CD4-positive, alpha-beta memory T cell (primary cell): ENCODE measurements around the gene ABCF2. TPM values are rescaled to one million over a fixed set of nuclear protein-coding genes. Genes with fewer than 3 reads are reported as not detected.

Experiments used
- CTCF ChIA-PET: fragments of 350-600 bp; sonication (Branson Sonifier 250); formaldehyde crosslinking; loops from one replicate; lab custom pipeline; 2021; ENCODE audit warnings: inconsistent platforms; ENCODE audit not compliant: partially characterized antibody; lab: Charles Lee
- POLR2A ChIA-PET: fragments of 350-600 bp; sonication (Branson Sonifier 250); formaldehyde crosslinking; loops from one replicate; lab custom pipeline; 2021; ENCODE audit not compliant: partially characterized antibody; lab: Charles Lee
- DNase-seq, 5 donors: peaks; one replicate each; pipeline versions ENCODE4 v3.0.0 to v3.0.0-alpha.2; 2020 to 2022; ENCODE audit warnings: mixed read lengths in 1 of 5
- H3K27ac ChIP-seq: one replicate; pipeline ENCODE4 v1.7.0; 2013; ENCODE audit warnings: low read depth, low read length
- H3K27me3 ChIP-seq: 2 replicates; pipeline ENCODE4 v1.7.0; 2013; ENCODE audit warnings: mild to moderate bottlenecking, low read length, moderate library complexity; ENCODE audit not compliant: insufficient read depth
- H3K36me3 ChIP-seq: 2 replicates; pipeline ENCODE4 v1.7.0; 2013; ENCODE audit warnings: mild to moderate bottlenecking, low read length, moderate library complexity; ENCODE audit not compliant: insufficient read depth
- H3K4me1 ChIP-seq: 2 replicates; pipeline ENCODE4 v1.7.0; 2013; ENCODE audit warnings: mild to moderate bottlenecking, low read length, moderate library complexity; ENCODE audit not compliant: insufficient read depth
- H3K4me3 ChIP-seq, 2 donors: one replicate each; pipeline ENCODE4 v1.7.0; 2013; ENCODE audit warnings: low read length in 2 of 2, mild to moderate bottlenecking in 1 of 2
- H3K9me3 ChIP-seq, 2 donors: one replicate each; pipeline ENCODE4 v1.7.0; 2013; ENCODE audit warnings: low read length in 2 of 2, control low read depth in 1 of 2; ENCODE audit not compliant: control insufficient read depth in 1 of 2
- H3K27ac Mint-ChIP-seq, 7 donors: one replicate each; pipeline ENCODE4 v1.8.0; 2020 to 2021; ENCODE audit warnings: mixed read lengths in 7 of 7, mild to moderate bottlenecking in 6 of 7, inconsistent platforms in 3 of 7, moderate library complexity in 3 of 7
- H3K27me3 Mint-ChIP-seq, 2 donors: one replicate each; pipeline ENCODE4 v1.8.0; 2020 to 2021; ENCODE audit warnings: mixed read lengths in 2 of 2
- H3K36me3 Mint-ChIP-seq, 2 donors: one replicate each; pipeline ENCODE4 v1.8.0; 2020 to 2021; ENCODE audit warnings: mixed read lengths in 2 of 2, inconsistent platforms in 1 of 2, mild to moderate bottlenecking in 1 of 2
- H3K4me1 Mint-ChIP-seq, 4 donors: one replicate each; pipeline ENCODE4 v1.8.0; 2020 to 2021; ENCODE audit warnings: mixed read lengths in 4 of 4, mild to moderate bottlenecking in 1 of 4
- H3K4me3 Mint-ChIP-seq, 8 donors: one replicate each; pipeline ENCODE4 v1.8.0; 2020 to 2021; ENCODE audit warnings: mixed read lengths in 8 of 8, mild to moderate bottlenecking in 7 of 8, moderate library complexity in 6 of 8, inconsistent platforms in 3 of 8
- H3K9me3 Mint-ChIP-seq, 8 donors: one replicate each; pipeline ENCODE4 v1.8.0; 2020 to 2021; ENCODE audit warnings: mixed read lengths in 8 of 8, mild to moderate bottlenecking in 5 of 8, inconsistent platforms in 3 of 8, moderate library complexity in 1 of 8
- intact Hi-C: fragments of 100-400 bp; cut with micrococcal nuclease; formaldehyde crosslinking; loops from one replicate; pipeline ENCODE4 v1.15.1; 2023
- polyA plus RNA-seq, 2 donors: library from polyadenylated mRNA; unstranded; fragments of 300-500 nt; fragmentation: Illumina TruSeq; gene quantifications; one replicate each; pipeline ENCODE4 v1.2.3, GENCODE V29; 2021
- total RNA-seq, 2 experiments: library from RNA; stranded (reverse); gene quantifications; one replicate each; pipeline ENCODE4 v1.2.3, GENCODE V29; 2021

ABCF2 gene
- total and polyA plus RNA-seq, 4 experiments from 2014 or later: 31.4 to 37.3 (median 34.4) TPM

GRCh38 chr7:151238190-151238810 is 11.3 kb upstream of the ABCF2 start:
- no peak overlapping the region for H3K27ac Mint-ChIP-seq
- intact Hi-C loops: no loop called here
- no peak for DNase-seq
- peaks cover 11 to 19% of the 10 kb centered on the region in 2 donors for H3K36me3 Mint-ChIP-seq
- H3K4me3 Mint-ChIP-seq: no peak overlapping the region
- Histone ChIP-seq H3K9me3 (no peaks in the 10 kb centered on the region), H3K4me3 (no peak overlapping the region), H3K27ac (no peak overlapping the region), H3K4me1 (peaks cover 25% of the 10 kb centered on the region), H3K27me3 (no peaks in the 10 kb centered on the region), H3K36me3 (peaks cover 29% of the 10 kb centered on the region)
- H3K9me3 Mint-ChIP-seq: no peaks in the 10 kb centered on the region
- POLR2A ChIA-PET: interaction anchor here (4.2 kb wide), 1 partner anchor 11 kb away, joined by 16 read pairs; the partner anchor contains the start of gene ABCF2
- peaks cover 12 to 34% (median 20%) of the 10 kb centered on the region in 4 donors for H3K4me1 Mint-ChIP-seq
- CTCF ChIA-PET: no interaction called here
- H3K27me3 Mint-ChIP-seq: no peaks in the 10 kb centered on the region

- H3K27me3 ChIP-seq: no peaks in the 10 kb centered on the region
- intact Hi-C loops: no loop called here
- no peak overlapping the region for H3K4me3 Mint-ChIP-seq
- H3K36me3 ChIP-seq: peaks cover 29% of the 10 kb centered on the region
- H3K4me3 ChIP-seq: no peak overlapping the region
- H3K27ac Mint-ChIP-seq: no peak overlapping the region
- peaks cover 8 to 36% (median 17%) of the 10 kb centered on the region in 4 donors for H3K4me1 Mint-ChIP-seq
- H3K36me3 Mint-ChIP-seq: peaks cover 11 to 25% of the 10 kb centered on the region in 2 donors
- POLR2A ChIA-PET: interaction anchor here (4.2 kb wide), 1 partner anchor 10 kb away, joined by 16 read pairs; the partner anchor contains the start of gene ABCF2
- H3K27ac ChIP-seq: no peak overlapping the region
- no peaks in the 10 kb centered on the region for H3K9me3 ChIP-seq
- H3K27me3 Mint-ChIP-seq: no peaks in the 10 kb centered on the region
- no peak for DNase-seq
- peaks cover 21% of the 10 kb centered on the region for H3K4me1 ChIP-seq
- H3K9me3 Mint-ChIP-seq: no peaks in the 10 kb centered on the region
- CTCF ChIA-PET: interaction anchor here (0.8 to 1.9 kb wide), 2 partner anchors 8 to 9 kb away, joined by 3 to 10 read pairs; no protein-coding TSS in a partner anchor
Measured at GRCh38 chr7:151237244-151238189, 10.5 kb upstream of the ABCF2 start.

- peak overlapping the region in 1 of 7 donors; percentile 22 for H3K27ac Mint-ChIP-seq
- Histone ChIP-seq H3K27ac (no peak overlapping the region), H3K4me3 (no peak overlapping the region), H3K9me3 (no peaks in the 10 kb centered on the region), H3K27me3 (no peaks in the 10 kb centered on the region), H3K36me3 (peaks cover 29% of the 10 kb centered on the region), H3K4me1 (peaks cover 29% of the 10 kb centered on the region)
- no peaks in the 10 kb centered on the region for H3K27me3 Mint-ChIP-seq
- CTCF ChIA-PET: interaction anchor here (0.8 to 1.9 kb wide), 3 partner anchors 8 to 16 kb away, joined by 3 to 10 read pairs (median 3); no protein-coding TSS in a partner anchor
- POLR2A ChIA-PET: interaction anchor here (4.2 kb wide), 1 partner anchor 9 kb away, joined by 16 read pairs; the partner anchor contains the start of gene ABCF2
- no peak overlapping the region for H3K4me3 Mint-ChIP-seq
- H3K9me3 Mint-ChIP-seq: no peaks in the 10 kb centered on the region
- no peak for DNase-seq
- peaks cover 13 to 45% (median 24%) of the 10 kb centered on the region in 4 donors for H3K4me1 Mint-ChIP-seq
- intact Hi-C loops: no loop called here
- H3K36me3 Mint-ChIP-seq: peaks cover 11 to 30% of the 10 kb centered on the region in 2 donors
Measured at GRCh38 chr7:151236406-151236805, 9.4 kb upstream of the ABCF2 start.

- no peak overlapping the region for H3K27ac ChIP-seq
- no peaks in the 10 kb centered on the region for H3K9me3 ChIP-seq
- H3K27me3 ChIP-seq: no peaks in the 10 kb centered on the region
- H3K36me3 ChIP-seq: peaks cover 29% of the 10 kb centered on the region
- Mint-ChIP-seq H3K27ac (peak overlapping the region in 2 of 7 donors; percentile 16 to 56), H3K36me3 (peaks cover 11 to 30% of the 10 kb centered on the region in 2 donors), H3K9me3 (no peaks in the 10 kb centered on the region), H3K27me3 (no peaks in the 10 kb centered on the region), H3K4me3 (peak overlapping the region in 1 of 8 donors; percentile 21), H3K4me1 (peaks cover 15 to 46% (median 25%) of the 10 kb centered on the region in 4 donors)
- peaks cover 31% of the 10 kb centered on the region for H3K4me1 ChIP-seq
- no peak overlapping the region for H3K4me3 ChIP-seq
- CTCF ChIA-PET: interaction anchor here (1.4 to 2.2 kb wide), 2 partner anchors 9 to 11 kb away, joined by 8 read pairs; no protein-coding TSS in a partner anchor
- intact Hi-C loops: no loop called here
- DNase-seq: no peak
- POLR2A ChIA-PET: interaction anchor here (3.6 kb wide), 1 partner anchor 8 kb away, joined by 50 read pairs; no protein-coding TSS in a partner anchor
Measured at GRCh38 chr7:151235091-151235787, 8.2 kb upstream of the ABCF2 start.

- H3K27ac Mint-ChIP-seq: peak overlapping the region; percentile 95 to 99 (median 98)
- Histone ChIP-seq H3K36me3 (peaks cover 29% of the 10 kb centered on the region), H3K4me3 (peak overlapping the region; percentile 75 to 94), H3K9me3 (no peaks in the 10 kb centered on the region), H3K27me3 (no peaks in the 10 kb centered on the region), H3K27ac (peak overlapping the region; percentile 85), H3K4me1 (peaks cover 31% of the 10 kb centered on the region)
- H3K4me3 Mint-ChIP-seq: peak overlapping the region; percentile 98 to 100 (median 99)
- H3K36me3 Mint-ChIP-seq: peaks cover 11 to 27% of the 10 kb centered on the region in 2 donors
- ChIA-PET CTCF (interaction anchor here (1.4 to 2.2 kb wide), 3 partner anchors 10 to 12 kb away, joined by 8 to 16 read pairs (median 8); no protein-coding TSS in a partner anchor), POLR2A (interaction anchor here (1.0 to 3.6 kb wide), 2 partner anchors 9 to 12 kb away, joined by 3 to 50 read pairs; no protein-coding TSS in a partner anchor)
- no peak for DNase-seq
- intact Hi-C loops: loop anchor here (2.0 to 5.0 kb wide), 2 partner anchors 152 to 399 kb away; partner anchors contain the start of genes FASTK and TMUB1
- no peaks in the 10 kb centered on the region for H3K27me3 Mint-ChIP-seq
- H3K9me3 Mint-ChIP-seq: no peaks in the 10 kb centered on the region
- peaks cover 15 to 46% (median 25%) of the 10 kb centered on the region in 4 donors for H3K4me1 Mint-ChIP-seq
Measured at GRCh38 chr7:151233804-151234203, 6.8 kb upstream of the ABCF2 start.

- ChIA-PET CTCF (interaction anchor here (2.1 to 2.2 kb wide), 2 partner anchors 11 to 13 kb away, joined by 8 to 16 read pairs; no protein-coding TSS in a partner anchor), POLR2A (interaction anchor here (0.9 to 3.6 kb wide), 6 partner anchors 10 to 115 kb away, joined by 3 to 50 read pairs (median 4); no protein-coding TSS in a partner anchor)
- Mint-ChIP-seq H3K9me3 (no peaks in the 10 kb centered on the region), H3K4me3 (peak overlapping the region; percentile 98 to 100 (median 99)), H3K27ac (peak overlapping the region; percentile 95 to 99 (median 98)), H3K27me3 (no peaks in the 10 kb centered on the region), H3K4me1 (peaks cover 16 to 47% (median 27%) of the 10 kb centered on the region in 4 donors), H3K36me3 (peaks cover 11 to 27% of the 10 kb centered on the region in 2 donors)
- no peaks in the 10 kb centered on the region for H3K9me3 ChIP-seq
- no peaks in the 10 kb centered on the region for H3K27me3 ChIP-seq
- H3K4me3 ChIP-seq: peak overlapping the region; percentile 75 to 94
- intact Hi-C loops: loop anchor here (1.0 to 5.0 kb wide), 3 partner anchors 11 to 400 kb away; partner anchors contain the start of genes FASTK and TMUB1
- H3K4me1 ChIP-seq: peaks cover 33% of the 10 kb centered on the region
- DNase-seq: peak; percentile 44 to 86 (median 49)
- H3K36me3 ChIP-seq: peaks cover 26% of the 10 kb centered on the region
- peak overlapping the region; percentile 85 for H3K27ac ChIP-seq
Measured at GRCh38 chr7:151232917-151233701, 6.1 kb upstream of the ABCF2 start.
